ENCODE results near the gene LRRC53.

DNA sequence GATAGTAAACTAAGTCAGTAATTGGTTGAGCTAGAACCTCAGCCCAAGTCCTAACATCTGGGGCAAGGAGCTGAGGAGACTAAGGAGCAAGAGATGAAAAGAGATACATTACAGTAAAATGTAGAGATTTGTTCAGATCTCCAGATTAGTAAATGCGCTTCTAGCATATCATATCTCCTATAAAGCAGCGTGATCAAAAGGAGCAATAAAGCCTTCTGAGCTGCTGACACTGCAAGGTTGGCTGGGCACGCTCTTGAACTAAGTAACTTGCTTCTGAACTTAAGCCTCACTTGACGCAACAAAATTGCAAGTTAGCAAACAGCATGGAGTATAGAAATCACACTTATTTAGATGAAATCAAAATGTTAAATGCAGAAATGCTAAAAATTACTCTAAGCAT is 80.9 kb downstream of the LRRC53 start:
- TF ChIP-seq CTCF (IDR thresholded peaks at IDR 0.05; ENCODE audit: low read depth, low read length, poor library complexity, severe bottlenecking) = no peak
- TF ChIP-seq EZH2phosphoT487 (IDR thresholded peaks at IDR 0.05; ENCODE audit: borderline replicate concordance, low read length) = no peak
